GM18511 (cell line): ENCODE measurements around the gene CHODL.

Experiments
- ATAC-seq: cut with Tn5 transposase; IDR thresholded peaks from one replicate; pipeline ENCODE4 v1.9.1; 2021; ENCODE audit warnings: mild to moderate bottlenecking, moderate library complexity; ENCODE audit not compliant: unreplicated experiment

CHODL gene

GRCh38 chr21:18244671-18245463 is at the start of gene CHODL:
Gene CHODL, plus strand, starts transcription at chr21:18244833. Its CDS starts 391 bp downstream, at chr21:18245224.
- no peak for ATAC-seq

- ATAC-seq, result no peak
Observed at GRCh38 chr21:18204931-18205330, 39.7 kb upstream of the CHODL start.

- no peak for ATAC-seq
Observed at GRCh38 chr21:18218331-18218730, 26.3 kb upstream of the CHODL start.

- ATAC-seq, result no peak
Observed at GRCh38 chr21:18220498-18220897, 24.1 kb upstream of the CHODL start.

- ATAC-seq, result no peak
Observed at GRCh38 chr21:18222346-18222745, 22.3 kb upstream of the CHODL start.

- ATAC-seq, result no peak
Observed at GRCh38 chr21:18228060-18228739, 16.4 kb upstream of the CHODL start.

- ATAC-seq, result no peak
Observed at GRCh38 chr21:18235545-18235944, 9.1 kb upstream of the CHODL start.

- ATAC-seq, result no peak
Observed at GRCh38 chr21:18245464-18245967, 883 bp downstream of the CHODL start.

GRCh38 chr21:18248171-18248570 is 3.5 kb downstream of the CHODL start:
- ATAC-seq, result no peak

- no peak for ATAC-seq
Observed at GRCh38 chr21:18249672-18250071, 5.0 kb downstream of the CHODL start.

GRCh38 chr21:18251065-18251464 is 6.4 kb downstream of the CHODL start:
- no peak for ATAC-seq

- ATAC-seq, result no peak
Observed at GRCh38 chr21:18252256-18252655, 7.6 kb downstream of the CHODL start.

GRCh38 chr21:18252680-18253079 is 8.0 kb downstream of the CHODL start:
- ATAC-seq, result no peak

GRCh38 chr21:18253221-18253620 is 8.6 kb downstream of the CHODL start:
- no peak for ATAC-seq

- no peak for ATAC-seq
Observed at GRCh38 chr21:18253799-18254198, 9.2 kb downstream of the CHODL start.

- no peak for ATAC-seq
Observed at GRCh38 chr21:18265944-18266343, 21.3 kb downstream of the CHODL start.

GRCh38 chr21:18267496-18267895 is 22.9 kb downstream of the CHODL start:
- no peak for ATAC-seq

- no peak for ATAC-seq
Observed at GRCh38 chr21:18268906-18269305, 24.3 kb downstream of the CHODL start.

GRCh38 chr21:18269856-18270255 is 25.2 kb downstream of the CHODL start:
- ATAC-seq, result no peak

- no peak for ATAC-seq
Observed at GRCh38 chr21:18273400-18273799, 28.8 kb downstream of the CHODL start.

GRCh38 chr21:18274370-18274769 is 29.7 kb downstream of the CHODL start:
- ATAC-seq, result no peak

- no peak for ATAC-seq
Observed at GRCh38 chr21:18275781-18276180, 31.1 kb downstream of the CHODL start.
